Measurements from ENCODE around the gene SAT1. TPM values are rescaled to one million over a fixed set of nuclear protein-coding genes. Genes with fewer than 3 reads are reported as not detected.
"Not testable (repeated sequence)": the region's sequence is repeated elsewhere in the genome, so short reads cannot be mapped to it uniquely, and the experiment has no call there.

The SAT1 gene
- polyA plus RNA-seq, 1 experiment, result 46.1 TPM

DNA sequence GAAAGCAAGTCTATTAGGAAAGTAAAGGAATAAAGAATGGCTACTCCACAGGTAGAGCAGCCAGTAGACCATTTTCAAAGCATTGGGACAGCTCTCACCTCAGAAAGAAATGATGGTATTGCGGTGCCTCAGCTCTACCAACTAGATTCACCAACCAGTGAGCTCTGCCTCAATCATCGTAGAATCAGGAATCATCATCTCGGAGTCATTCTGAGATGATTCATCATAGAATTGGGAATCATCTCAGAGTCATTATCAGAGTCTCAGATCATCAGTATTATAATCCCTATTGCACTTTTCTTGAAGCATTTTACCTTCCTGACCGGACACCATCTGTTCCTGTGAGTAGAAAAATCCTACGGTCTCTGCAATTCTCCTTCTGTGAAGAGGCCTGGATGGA is 17.5 kb upstream of the SAT1 start:
- CTCF ChIA-PET, result no interaction called here

GRCh38 chrX:23765868-23766267 is 17.1 kb upstream of the SAT1 start:
- CTCF ChIA-PET, result no interaction called here
- DNase-seq (ENCODE audit: low read depth), result no peak
- TF ChIP-seq, protein P1, sequence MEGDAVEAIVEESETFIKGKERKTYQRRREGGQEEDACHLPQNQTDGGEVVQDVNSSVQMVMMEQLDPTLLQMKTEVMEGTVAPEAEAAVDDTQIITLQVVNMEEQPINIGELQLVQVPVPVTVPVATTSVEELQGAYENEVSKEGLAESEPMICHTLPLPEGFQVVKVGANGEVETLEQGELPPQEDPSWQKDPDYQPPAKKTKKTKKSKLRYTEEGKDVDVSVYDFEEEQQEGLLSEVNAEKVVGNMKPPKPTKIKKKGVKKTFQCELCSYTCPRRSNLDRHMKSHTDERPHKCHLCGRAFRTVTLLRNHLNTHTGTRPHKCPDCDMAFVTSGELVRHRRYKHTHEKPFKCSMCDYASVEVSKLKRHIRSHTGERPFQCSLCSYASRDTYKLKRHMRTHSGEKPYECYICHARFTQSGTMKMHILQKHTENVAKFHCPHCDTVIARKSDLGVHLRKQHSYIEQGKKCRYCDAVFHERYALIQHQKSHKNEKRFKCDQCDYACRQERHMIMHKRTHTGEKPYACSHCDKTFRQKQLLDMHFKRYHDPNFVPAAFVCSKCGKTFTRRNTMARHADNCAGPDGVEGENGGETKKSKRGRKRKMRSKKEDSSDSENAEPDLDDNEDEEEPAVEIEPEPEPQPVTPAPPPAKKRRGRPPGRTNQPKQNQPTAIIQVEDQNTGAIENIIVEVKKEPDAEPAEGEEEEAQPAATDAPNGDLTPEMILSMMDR (IDR thresholded peaks at IDR 0.05; ENCODE audit: insufficient read depth, low read depth, low read length), result no peak

More for the DNA sequence above, 17.5 kb upstream of the SAT1 start:
- no peak overlapping the region for H3K4me3 ChIP-seq (ENCODE audit: low read depth, low read length)
- POLR2A ChIA-PET, result interaction anchor here (0.7 kb wide), 1 partner anchor 1074 kb away, joined by 3 read pairs; no protein-coding TSS in a partner anchor
- no peaks in the 10 kb centered on the region for H3K36me3 ChIP-seq (ENCODE audit: control insufficient read depth, insufficient read depth, low read length)
- H3K27me3 ChIP-seq (ENCODE audit: control insufficient read depth, insufficient read depth, low read length), result no peaks in the 10 kb centered on the region
- DNase-seq (ENCODE audit: low read depth), result no peak
- TF ChIP-seq, protein P1 (IDR thresholded peaks at IDR 0.05; ENCODE audit: insufficient read depth, low read depth, low read length), result no peak

DNA sequence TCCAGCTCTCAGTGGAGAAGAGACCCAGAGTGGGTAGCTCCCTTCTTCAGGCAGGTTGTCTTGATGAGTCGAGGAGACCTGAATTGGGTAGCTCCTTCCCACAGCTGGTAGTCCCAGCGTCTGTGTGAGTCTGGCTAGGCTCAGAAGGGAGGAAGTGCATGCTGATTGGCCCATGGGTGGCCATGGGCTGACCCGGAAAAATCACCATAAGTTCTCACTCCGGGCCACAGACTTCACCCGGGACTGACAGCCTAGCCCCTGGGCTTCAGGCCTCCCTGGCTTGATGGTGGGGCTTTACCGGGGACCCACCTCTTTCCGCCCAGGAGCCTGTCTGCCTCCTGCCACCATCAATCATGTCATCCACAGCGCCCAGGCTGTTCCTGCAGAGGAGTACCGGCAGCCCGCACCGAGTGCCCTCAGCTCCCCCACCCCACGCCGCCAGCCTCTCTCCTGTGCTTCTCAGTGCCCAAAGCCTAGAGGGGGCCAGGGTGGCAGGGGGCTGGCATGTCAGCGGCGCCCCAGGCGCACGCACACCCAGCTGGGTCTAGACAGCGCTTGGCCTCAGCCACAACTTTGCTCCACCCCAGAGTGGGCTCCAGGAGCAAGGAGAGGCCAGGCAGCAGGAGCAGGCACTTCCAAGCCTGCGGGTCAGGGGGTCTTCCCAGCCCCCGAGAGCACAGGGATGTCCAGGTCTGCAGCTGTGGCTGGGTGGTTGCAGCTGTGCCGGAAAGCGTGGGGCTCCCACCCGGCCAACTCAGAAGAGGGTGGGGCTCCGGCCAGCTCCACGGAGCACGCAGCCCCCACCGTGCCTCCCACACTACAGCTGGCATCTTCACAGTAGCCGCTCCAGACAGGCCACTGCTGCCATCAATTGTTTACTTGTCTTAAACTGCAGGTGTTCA is 16.1 kb upstream of the SAT1 start:
- TF ChIP-seq, protein P1 (IDR thresholded peaks at IDR 0.05; ENCODE audit: insufficient read depth, low read depth, low read length), result no peak
- Histone ChIP-seq H3K4me3 (ENCODE audit: low read depth, low read length) (no peak overlapping the region), H3K27me3 (ENCODE audit: control insufficient read depth, insufficient read depth, low read length) (no peaks in the 10 kb centered on the region), H3K36me3 (ENCODE audit: control insufficient read depth, insufficient read depth, low read length) (no peaks in the 10 kb centered on the region)
- DNase-seq (ENCODE audit: low read depth), result no peak
- ChIA-PET CTCF (interaction anchor here (0.5 kb wide), 1 partner anchor 13 kb away, joined by 6 read pairs; no protein-coding TSS in a partner anchor), POLR2A (no interaction called here)

More at GRCh38 chrX:23765868-23766267, 17.1 kb upstream of the SAT1 start:
- POLR2A ChIA-PET, result no interaction called here
- Histone ChIP-seq H3K36me3 (ENCODE audit: control insufficient read depth, insufficient read depth, low read length) (no peaks in the 10 kb centered on the region), H3K4me3 (ENCODE audit: low read depth, low read length) (no peak overlapping the region), H3K27me3 (ENCODE audit: control insufficient read depth, insufficient read depth, low read length) (no peaks in the 10 kb centered on the region)

DNA sequence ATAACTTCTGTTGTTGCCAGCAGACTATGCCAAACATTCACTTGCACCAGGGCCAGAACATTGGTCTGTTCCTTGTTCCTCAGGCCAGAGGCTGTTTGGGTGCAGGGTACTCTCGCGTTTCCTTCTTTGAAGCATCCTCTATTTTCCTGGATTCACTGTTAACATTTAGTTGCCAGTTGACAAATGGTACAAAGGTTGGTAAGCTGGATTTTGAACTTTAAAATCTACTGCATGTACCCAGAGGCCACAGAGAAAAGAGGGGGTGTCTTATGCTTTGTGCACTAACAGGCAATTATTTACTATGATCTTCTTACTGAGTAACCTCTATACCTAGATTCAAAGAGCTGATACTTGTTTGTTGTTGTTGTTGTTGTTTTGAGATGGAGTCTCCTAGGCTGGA is 12.8 kb upstream of the SAT1 start:
- ChIA-PET POLR2A (no interaction called here), CTCF (no interaction called here)
- DNase-seq (ENCODE audit: low read depth), result no peak
- Histone ChIP-seq H3K4me3 (ENCODE audit: low read depth, low read length) (no peak overlapping the region), H3K27me3 (ENCODE audit: control insufficient read depth, insufficient read depth, low read length) (no peaks in the 10 kb centered on the region), H3K36me3 (ENCODE audit: control insufficient read depth, insufficient read depth, low read length) (no peaks in the 10 kb centered on the region)
- TF ChIP-seq, protein P1 (IDR thresholded peaks at IDR 0.05; ENCODE audit: insufficient read depth, low read depth, low read length), result no peak

DNA sequence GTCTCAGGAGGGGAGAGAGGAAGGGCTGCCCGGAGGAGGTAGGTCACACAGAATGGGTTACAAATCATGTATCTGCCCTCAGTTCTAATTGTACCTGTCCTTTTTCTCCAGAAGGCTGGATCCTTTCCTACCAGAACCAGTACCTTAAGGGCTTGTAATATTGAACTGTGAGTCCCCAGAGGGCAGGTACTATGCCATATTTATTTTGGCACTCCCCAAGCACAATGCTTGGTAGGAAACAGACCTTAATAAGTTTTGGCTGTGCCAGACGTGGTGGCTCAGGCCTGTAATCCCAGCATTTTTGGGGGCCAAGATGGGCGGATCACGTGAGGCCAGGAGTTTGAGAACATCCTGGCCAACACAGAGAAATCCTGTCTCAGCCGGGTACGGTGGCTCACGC is 11.9 kb upstream of the SAT1 start:
- POLR2A ChIA-PET; DNase-seq (ENCODE audit: low read depth); CTCF ChIA-PET; H3K4me3 ChIP-seq (ENCODE audit: low read depth, low read length); H3K36me3 ChIP-seq (ENCODE audit: control insufficient read depth, insufficient read depth, low read length); H3K27me3 ChIP-seq (ENCODE audit: control insufficient read depth, insufficient read depth, low read length): not testable (repeated sequence)
